ENCODE results near the gene PSG2.
"Not testable (repeated sequence)": the region's sequence is repeated elsewhere in the genome, so short reads cannot be mapped to it uniquely, and the experiment has no call there.

DNA sequence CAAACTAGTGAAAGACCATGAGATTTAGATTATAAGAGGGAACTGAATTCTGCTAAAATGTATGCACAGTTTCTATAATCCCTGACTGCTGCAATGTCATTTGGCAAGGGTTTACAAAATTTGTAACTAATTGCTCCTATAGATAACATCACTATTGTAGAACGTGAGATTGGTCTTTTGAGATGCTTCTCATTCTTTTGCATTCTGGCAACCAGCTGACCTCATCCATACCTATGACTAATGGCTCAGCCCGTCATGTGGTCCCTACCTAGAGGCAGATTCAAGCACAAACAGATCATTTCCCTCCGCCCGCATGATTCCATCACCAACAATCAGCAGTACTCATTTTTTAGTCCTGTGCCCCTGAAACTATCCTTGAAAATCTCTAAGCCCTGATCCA, 60.4 kb downstream of the PSG2 start:
- TF ChIP-seq, protein P1, sequence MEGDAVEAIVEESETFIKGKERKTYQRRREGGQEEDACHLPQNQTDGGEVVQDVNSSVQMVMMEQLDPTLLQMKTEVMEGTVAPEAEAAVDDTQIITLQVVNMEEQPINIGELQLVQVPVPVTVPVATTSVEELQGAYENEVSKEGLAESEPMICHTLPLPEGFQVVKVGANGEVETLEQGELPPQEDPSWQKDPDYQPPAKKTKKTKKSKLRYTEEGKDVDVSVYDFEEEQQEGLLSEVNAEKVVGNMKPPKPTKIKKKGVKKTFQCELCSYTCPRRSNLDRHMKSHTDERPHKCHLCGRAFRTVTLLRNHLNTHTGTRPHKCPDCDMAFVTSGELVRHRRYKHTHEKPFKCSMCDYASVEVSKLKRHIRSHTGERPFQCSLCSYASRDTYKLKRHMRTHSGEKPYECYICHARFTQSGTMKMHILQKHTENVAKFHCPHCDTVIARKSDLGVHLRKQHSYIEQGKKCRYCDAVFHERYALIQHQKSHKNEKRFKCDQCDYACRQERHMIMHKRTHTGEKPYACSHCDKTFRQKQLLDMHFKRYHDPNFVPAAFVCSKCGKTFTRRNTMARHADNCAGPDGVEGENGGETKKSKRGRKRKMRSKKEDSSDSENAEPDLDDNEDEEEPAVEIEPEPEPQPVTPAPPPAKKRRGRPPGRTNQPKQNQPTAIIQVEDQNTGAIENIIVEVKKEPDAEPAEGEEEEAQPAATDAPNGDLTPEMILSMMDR (IDR thresholded peaks at IDR 0.05) = not testable (repeated sequence)
- TF ChIP-seq ZFX (IDR thresholded peaks at IDR 0.05; ENCODE audit: borderline replicate concordance) = not testable (repeated sequence)
